H9 (cell line): ENCODE data around the gene CCDC88C. TPM values are rescaled to one million over a fixed set of nuclear protein-coding genes. Genes with fewer than 3 reads are reported as not detected.

ENCODE experiments used
- DNase-seq: peaks from one replicate; pipeline ENCODE4 v3.0.0-alpha.2; 2017
- H2AFZ ChIP-seq: one replicate; pipeline ENCODE4 v1.6.1; 2013; ENCODE audit warnings: mild to moderate bottlenecking, low read length, control low read depth, moderate library complexity
- H2AK5ac ChIP-seq: 2 replicates; pipeline ENCODE4 v1.6.1; 2013; ENCODE audit warnings: low read length, control low read depth, mixed read lengths; ENCODE audit not compliant: insufficient read length
- H2BK120ac ChIP-seq: one replicate; pipeline ENCODE4 v1.6.1; 2013; ENCODE audit warnings: low read depth, mild to moderate bottlenecking, low read length, control low read depth, inconsistent platforms; ENCODE audit not compliant: poor library complexity, severe bottlenecking
- H2BK12ac ChIP-seq: 2 replicates; pipeline ENCODE4 v1.6.1; 2013; ENCODE audit warnings: low read length, control low read depth, mixed read lengths, low read depth; ENCODE audit not compliant: insufficient read length
- H2BK15ac ChIP-seq: 2 replicates; pipeline ENCODE4 v1.6.1; 2013; ENCODE audit warnings: low read depth, low read length, control low read depth
- H2BK20ac ChIP-seq: one replicate; pipeline ENCODE4 v1.6.1; 2013; ENCODE audit warnings: low read depth, mild to moderate bottlenecking, low read length, control low read depth, inconsistent platforms; ENCODE audit not compliant: poor library complexity, severe bottlenecking
- H2BK5ac ChIP-seq: 2 replicates; pipeline ENCODE4 v1.6.1; 2013; ENCODE audit warnings: low read length, control low read depth, mixed read lengths; ENCODE audit not compliant: insufficient read length
- H3K14ac ChIP-seq: 2 replicates; pipeline ENCODE4 v1.6.1; 2013; ENCODE audit warnings: low read length, control low read depth; ENCODE audit not compliant: insufficient read depth
- H3K18ac ChIP-seq: 2 replicates; pipeline ENCODE4 v1.6.1; 2013; ENCODE audit warnings: low read depth, mild to moderate bottlenecking, mixed read lengths, low read length, control low read depth; ENCODE audit not compliant: insufficient read length
- H3K23ac ChIP-seq: 2 replicates; pipeline ENCODE4 v1.6.1; 2013; ENCODE audit warnings: low read length, control low read depth, mixed read lengths, low read depth; ENCODE audit not compliant: insufficient read length
- H3K23me2 ChIP-seq: 2 replicates; pipeline ENCODE4 v1.6.1; 2013; ENCODE audit warnings: low read depth, mild to moderate bottlenecking, mixed read lengths, low read length, control low read depth; ENCODE audit not compliant: insufficient read length, poor library complexity, severe bottlenecking
- H3K27ac ChIP-seq: 2 replicates; pipeline ENCODE4 v1.5.1; 2013; ENCODE audit warnings: low read length, control low read depth, mixed read lengths, low read depth; ENCODE audit not compliant: insufficient read length
- H3K27me3 ChIP-seq: 2 replicates; pipeline ENCODE4 v1.6.1; 2013; ENCODE audit warnings: low read length, control low read depth, inconsistent platforms; ENCODE audit not compliant: insufficient read depth
- H3K4ac ChIP-seq: 2 replicates; pipeline ENCODE4 v1.6.1; 2013; ENCODE audit warnings: low read depth, mild to moderate bottlenecking, control low read depth, inconsistent platforms, low read length, moderate library complexity
- H3K4me1 ChIP-seq: 2 replicates; pipeline ENCODE4 v1.6.1; 2013; ENCODE audit warnings: low read length, control low read depth, inconsistent platforms; ENCODE audit not compliant: insufficient read depth
- H3K4me2 ChIP-seq: 2 replicates; pipeline ENCODE4 v1.6.1; 2013; ENCODE audit warnings: low read length, control low read depth, mixed read lengths; ENCODE audit not compliant: insufficient read length, insufficient read depth
- H3K56ac ChIP-seq: 2 replicates; pipeline ENCODE4 v1.6.1; 2013; ENCODE audit warnings: low read depth, mild to moderate bottlenecking, mixed read lengths, low read length, control low read depth; ENCODE audit not compliant: insufficient read length
- H3K79me1 ChIP-seq: 2 replicates; pipeline ENCODE4 v1.6.1; 2013; ENCODE audit warnings: low read depth, mild to moderate bottlenecking, moderate library complexity, low read length, control low read depth, inconsistent platforms; ENCODE audit not compliant: insufficient read depth, poor library complexity, severe bottlenecking
- H3K79me2 ChIP-seq: 2 replicates; pipeline ENCODE4 v1.6.1; 2013; ENCODE audit warnings: low read length, control low read depth, inconsistent platforms; ENCODE audit not compliant: insufficient read depth
- H3K9ac ChIP-seq: 2 replicates; pipeline ENCODE4 v1.6.1; 2013; ENCODE audit warnings: low read length, control low read depth, mixed read lengths; ENCODE audit not compliant: insufficient read length; ENCODE audit errors: extremely low read depth
- H3K9me3 ChIP-seq: one replicate; pipeline ENCODE4 v1.6.1; 2013; ENCODE audit warnings: low read depth, low read length, inconsistent platforms; ENCODE audit not compliant: control insufficient read depth
- H3T11ph ChIP-seq: one replicate; pipeline ENCODE4 v1.6.1; 2013; ENCODE audit warnings: mild to moderate bottlenecking, low read length, control low read depth, inconsistent platforms
- H4K20me1 ChIP-seq: one replicate; pipeline ENCODE4 v1.6.1; 2013; ENCODE audit not compliant: control insufficient read depth, insufficient read length, insufficient read depth
- H4K5ac ChIP-seq: 2 replicates; pipeline ENCODE4 v1.6.1; 2013; ENCODE audit warnings: low read depth, mild to moderate bottlenecking, mixed read lengths, low read length, control low read depth; ENCODE audit not compliant: insufficient read length
- H4K8ac ChIP-seq: replicated peaks from 2 replicates; pipeline ENCODE4 v1.6.1; 2013; ENCODE audit warnings: low read length, control low read depth, mixed read lengths, low read depth; ENCODE audit not compliant: insufficient read length
- H4K91ac ChIP-seq: 2 replicates; pipeline ENCODE4 v1.6.1; 2013; ENCODE audit warnings: low read depth, mild to moderate bottlenecking, moderate library complexity, mixed read lengths, low read length, control low read depth; ENCODE audit not compliant: insufficient read length
- H3K27ac Mint-ChIP-seq, 3 experiments: 2 replicates in 2 of 3; 3 replicates in 1 of 3; pipeline ENCODE4 v1.8.0; 2020 to 2021; ENCODE audit warnings: mixed read lengths in 3 of 3, mild to moderate bottlenecking in 1 of 3, moderate library complexity in 1 of 3
- H3K27me3 Mint-ChIP-seq: 2 replicates; pipeline ENCODE4 v1.8.0; 2021; ENCODE audit warnings: low read depth, mild to moderate bottlenecking, moderate library complexity, mixed read lengths
- H3K36me3 Mint-ChIP-seq, 3 experiments: 2 replicates in 2 of 3; 3 replicates in 1 of 3; pipeline ENCODE4 v1.8.0; 2020 to 2021; ENCODE audit warnings: low read depth in 3 of 3, mixed read lengths in 3 of 3; ENCODE audit not compliant: insufficient read depth in 1 of 3
- H3K4me1 Mint-ChIP-seq, 2 experiments: 2 replicates each; pipeline ENCODE4 v1.8.0; 2020; ENCODE audit warnings: mixed read lengths in 2 of 2
- H3K4me3 Mint-ChIP-seq, 2 experiments: 2 replicates in 1 of 2; 3 replicates in 1 of 2; pipeline ENCODE4 v1.8.0; 2020 to 2021; ENCODE audit warnings: mild to moderate bottlenecking in 2 of 2, mixed read lengths in 2 of 2, moderate library complexity in 1 of 2
- H3K9me3 Mint-ChIP-seq, 2 experiments: 2 replicates in 1 of 2; 3 replicates in 1 of 2; pipeline ENCODE4 v1.8.0; 2020; ENCODE audit warnings: mild to moderate bottlenecking in 2 of 2, mixed read lengths in 2 of 2, moderate library complexity in 1 of 2
- WGBS: extraction: QIAGEN DNeasy Blood & Tissue Kit; methylation state at CpG from one replicate; pipeline ENCODE4 v1.1.7; 2013; ENCODE audit warnings: missing lambda C conversion rate, low lambda C conversion rate, mixed read lengths; ENCODE audit not compliant: insufficient read length; ENCODE audit errors: extremely low coverage; 5-methylcytosine and 5-hydroxymethylcytosine counted together
- total RNA-seq: library from RNA; stranded (reverse); gene quantifications from 2 replicates; pipeline ENCODE4 v1.2.1, GENCODE V29; 2021
- TF ChIP-seq, protein P1 (sequence below): fragments of 200-600 bp; sonication (generic); conservative IDR thresholded peaks from 3 replicates; pipeline ENCODE4 v1.8.0; 2021; ENCODE audit warnings: antibody characterized with exemption, mild to moderate bottlenecking

CCDC88C gene
- total RNA-seq, 1 experiment from 2014 or later = 52.4 TPM

GRCh38 chr14:91290986-91291385 lies 126.6 kb downstream of the CCDC88C start:
- H3K36me3 Mint-ChIP-seq = peaks cover 20 to 80% (median 36%) of the 10 kb centered on the region in 3 experiments; a peak in 6 of 7 replicates

More at GRCh38 chr14:91290986-91291385, 126.6 kb downstream of the CCDC88C start:
- TF ChIP-seq, protein P1, sequence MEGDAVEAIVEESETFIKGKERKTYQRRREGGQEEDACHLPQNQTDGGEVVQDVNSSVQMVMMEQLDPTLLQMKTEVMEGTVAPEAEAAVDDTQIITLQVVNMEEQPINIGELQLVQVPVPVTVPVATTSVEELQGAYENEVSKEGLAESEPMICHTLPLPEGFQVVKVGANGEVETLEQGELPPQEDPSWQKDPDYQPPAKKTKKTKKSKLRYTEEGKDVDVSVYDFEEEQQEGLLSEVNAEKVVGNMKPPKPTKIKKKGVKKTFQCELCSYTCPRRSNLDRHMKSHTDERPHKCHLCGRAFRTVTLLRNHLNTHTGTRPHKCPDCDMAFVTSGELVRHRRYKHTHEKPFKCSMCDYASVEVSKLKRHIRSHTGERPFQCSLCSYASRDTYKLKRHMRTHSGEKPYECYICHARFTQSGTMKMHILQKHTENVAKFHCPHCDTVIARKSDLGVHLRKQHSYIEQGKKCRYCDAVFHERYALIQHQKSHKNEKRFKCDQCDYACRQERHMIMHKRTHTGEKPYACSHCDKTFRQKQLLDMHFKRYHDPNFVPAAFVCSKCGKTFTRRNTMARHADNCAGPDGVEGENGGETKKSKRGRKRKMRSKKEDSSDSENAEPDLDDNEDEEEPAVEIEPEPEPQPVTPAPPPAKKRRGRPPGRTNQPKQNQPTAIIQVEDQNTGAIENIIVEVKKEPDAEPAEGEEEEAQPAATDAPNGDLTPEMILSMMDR = no peak
- Histone ChIP-seq H3K9me3 (no peaks in the 10 kb centered on the region), H2BK12ac (no peak overlapping the region), H4K5ac (no peak overlapping the region), H3K79me2 (no peaks in the 10 kb centered on the region), H3K27me3 (no peaks in the 10 kb centered on the region), H3K79me1 (no peaks in the 10 kb centered on the region), H3K23ac (no peak overlapping the region), H2BK20ac (no peak overlapping the region), H2BK15ac (no peak overlapping the region), H2AK5ac (no peak overlapping the region), H3K9ac (no peak overlapping the region), H4K91ac (no peak overlapping the region), H4K8ac (no peak overlapping the region), H3T11ph (no peak overlapping the region), H3K14ac (no peak overlapping the region), H3K18ac (no peak overlapping the region), H2BK5ac (no peak overlapping the region), H3K4me2 (no peak overlapping the region), H3K27ac (no peak overlapping the region), H3K56ac (no peak overlapping the region), H2BK120ac (no peak overlapping the region), H3K4me1 (no peaks in the 10 kb centered on the region), H3K4ac (no peak overlapping the region), H2AFZ (no peak overlapping the region), H4K20me1 (peaks cover 2% of the 10 kb centered on the region), H3K23me2 (no peaks in the 10 kb centered on the region)
- Mint-ChIP-seq H3K4me3 (no peak overlapping the region), H3K27ac (peak overlapping the region in 1 of 3 experiments; percentile 49; a peak in 3 of 7 replicates), H3K9me3 (no peaks in the 10 kb centered on the region), H3K27me3 (no peaks in the 10 kb centered on the region), H3K4me1 (no peaks in the 10 kb centered on the region)
- WGBS = no CpG with 5 or more reads among the region's 10 CpGs
- no peak for DNase-seq
